Occipital lobe (tissue), 2 donors: ENCODE results near the gene KLK11. TPM values are rescaled to one million over a fixed set of nuclear protein-coding genes. Genes with fewer than 3 reads are reported as not detected.

Experiments used
- DNase-seq: peaks from one replicate; lab custom pipeline; 2025; lab: John Stamatoyannopoulos, UW
- total RNA-seq: library from RNA; depleted of rRNA; stranded (reverse); fragments of >200 nt; gene quantifications from one replicate; pipeline ENCODE4 v1.2.3, GENCODE V29; 2014

Gene KLK11
- total RNA-seq, 1 donor from 2014 or later = not detected

GRCh38 chr19:51029718-51030117 lies 3.3 kb upstream of the KLK11 start:
- no peak for DNase-seq

DNA sequence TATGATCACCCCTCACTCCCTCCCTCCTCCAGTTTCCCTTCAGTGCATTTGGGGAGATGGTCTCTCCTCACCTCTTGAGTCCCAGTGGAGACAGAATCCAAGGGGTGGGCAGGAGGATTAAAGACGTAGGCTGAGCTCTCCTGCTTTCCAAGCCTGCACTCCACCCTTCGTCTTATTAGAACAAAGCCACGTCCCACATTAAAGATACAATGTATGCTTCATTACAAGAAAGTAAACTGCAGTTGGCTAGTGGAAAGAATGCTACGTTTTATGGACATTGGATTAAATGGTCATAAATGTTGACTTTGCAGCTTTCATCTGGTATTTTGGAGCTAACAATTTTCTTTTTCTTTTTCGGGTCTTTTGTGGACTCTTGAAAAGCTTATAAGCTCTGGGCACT lies 1.5 kb upstream of the KLK11 start:
- DNase-seq = no peak

- no peak for DNase-seq
Measured at GRCh38 chr19:51027126-51027806, 850 bp upstream of the KLK11 start.

GRCh38 chr19:51025809-51026553 lies 435 bp downstream of the KLK11 start:
- no peak for DNase-seq

GRCh38 chr19:51025401-51025800 lies 1.0 kb downstream of the KLK11 start:
- DNase-seq = no peak

DNA sequence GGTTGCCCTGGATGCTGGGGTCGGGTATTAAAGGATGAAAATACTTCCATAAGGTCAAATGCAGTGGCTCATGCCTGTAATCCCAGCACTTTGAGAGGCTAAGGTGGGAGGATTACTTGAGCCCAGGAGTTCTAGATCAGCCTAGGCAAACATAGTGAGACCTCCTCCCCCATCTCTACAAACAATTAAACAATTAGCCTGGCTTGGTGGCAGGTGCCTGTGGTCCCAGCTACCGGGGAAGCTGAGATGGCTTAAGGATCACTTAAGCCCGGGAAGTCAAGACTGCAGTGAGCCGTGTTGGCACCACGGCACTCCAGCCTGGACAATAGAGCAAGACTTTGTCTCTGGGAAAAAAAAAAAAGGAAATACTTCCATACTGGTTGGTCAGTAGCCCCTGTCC lies 1.5 kb downstream of the KLK11 start:
- no peak for DNase-seq

- no peak for DNase-seq
Measured at GRCh38 chr19:51023946-51024345, 2.5 kb downstream of the KLK11 start.

DNA sequence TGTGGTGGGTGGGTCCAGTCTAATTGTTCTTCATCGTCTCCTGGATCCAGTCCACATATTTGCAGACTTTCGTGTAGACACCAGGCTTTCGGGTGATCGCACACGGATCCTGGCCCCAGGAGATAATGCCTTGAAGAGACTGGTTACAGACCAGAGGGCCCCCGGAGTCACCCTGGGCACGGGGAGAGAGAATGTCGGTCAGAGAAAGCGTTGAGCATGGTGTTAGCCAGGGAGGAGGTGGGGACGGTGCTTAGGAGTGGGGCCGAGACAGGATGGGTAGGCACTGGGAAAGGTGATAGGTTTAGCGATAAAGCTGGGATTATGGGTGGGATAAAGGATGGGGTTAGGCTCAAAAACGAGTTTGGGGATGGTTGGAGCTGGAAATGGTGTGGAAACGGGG lies 3.9 kb downstream of the KLK11 start:
- no peak for DNase-seq

GRCh38 chr19:51020988-51021651 lies 5.3 kb downstream of the KLK11 start:
- no peak for DNase-seq

GRCh38 chr19:51019544-51019925 lies 6.9 kb downstream of the KLK11 start, which contains the start of gene KLK10:
Gene KLK10 (minus strand): TSS chr19:51019709. CDS start chr19:51019130, 579 bp downstream.
- DNase-seq = no peak

- no peak for DNase-seq
Measured at GRCh38 chr19:51018745-51019543, 7.5 kb downstream of the KLK11 start.

- DNase-seq = peak; percentile 13
Measured at GRCh38 chr19:51016798-51017683, 9.4 kb downstream of the KLK11 start.

- DNase-seq = no peak
Measured at GRCh38 chr19:51015691-51016267, 10.6 kb downstream of the KLK11 start.

DNA sequence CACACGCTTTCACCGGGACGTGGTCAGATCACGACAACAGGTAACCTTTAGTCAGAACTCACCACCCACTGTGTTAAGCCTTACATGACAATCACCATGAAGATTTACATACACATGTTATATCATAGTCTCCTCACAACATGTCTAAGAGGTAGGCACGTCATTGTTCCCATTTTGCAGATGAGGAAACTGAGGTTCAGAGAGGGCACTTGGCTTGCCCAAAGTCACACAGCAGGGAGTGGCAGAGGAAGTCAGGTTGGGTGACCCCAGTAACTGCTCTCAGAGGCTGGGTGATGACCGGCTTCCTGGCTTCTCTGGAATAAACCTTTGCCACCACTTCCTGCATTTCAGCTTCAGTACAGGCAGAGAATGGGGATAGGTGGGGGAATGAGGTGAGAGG lies 12.2 kb downstream of the KLK11 start:
- DNase-seq = no peak

GRCh38 chr19:51012661-51013190 lies 13.7 kb downstream of the KLK11 start:
- no peak for DNase-seq

DNA sequence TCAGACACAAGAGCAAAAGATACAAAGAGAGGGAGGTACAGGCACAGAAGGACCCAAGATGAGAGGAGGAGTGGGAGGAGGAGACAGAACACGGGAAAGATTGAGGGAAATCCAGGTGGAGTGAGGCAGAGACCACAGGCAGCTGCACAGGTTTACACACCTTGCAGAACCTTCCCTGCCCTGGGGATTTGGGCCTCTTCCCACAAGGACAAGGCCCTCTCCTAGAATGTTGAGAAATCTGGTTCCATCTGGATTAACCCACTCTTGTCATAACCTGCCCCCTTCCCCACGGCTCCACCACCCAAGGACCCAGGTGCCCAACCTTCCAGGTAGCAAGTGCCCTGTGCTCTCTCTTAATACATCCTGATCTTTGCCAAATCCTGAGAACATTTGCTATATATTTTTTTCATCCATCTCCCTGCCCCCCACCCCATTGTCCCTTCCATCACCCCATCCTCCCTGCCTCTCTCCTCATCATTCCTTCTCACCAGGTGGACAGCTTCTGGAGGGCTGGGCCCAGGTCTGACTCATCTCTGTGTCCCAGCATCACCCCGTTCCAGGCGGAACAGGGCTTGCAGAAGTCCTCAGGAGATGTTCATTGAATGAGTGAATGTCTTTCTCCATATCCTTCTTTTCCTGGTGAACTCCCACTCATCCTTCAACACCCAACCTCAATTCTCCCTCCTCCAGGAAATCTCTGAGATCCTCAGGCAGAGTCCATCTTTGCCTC lies 16.2 kb downstream of the KLK11 start:
- no peak for DNase-seq

DNA sequence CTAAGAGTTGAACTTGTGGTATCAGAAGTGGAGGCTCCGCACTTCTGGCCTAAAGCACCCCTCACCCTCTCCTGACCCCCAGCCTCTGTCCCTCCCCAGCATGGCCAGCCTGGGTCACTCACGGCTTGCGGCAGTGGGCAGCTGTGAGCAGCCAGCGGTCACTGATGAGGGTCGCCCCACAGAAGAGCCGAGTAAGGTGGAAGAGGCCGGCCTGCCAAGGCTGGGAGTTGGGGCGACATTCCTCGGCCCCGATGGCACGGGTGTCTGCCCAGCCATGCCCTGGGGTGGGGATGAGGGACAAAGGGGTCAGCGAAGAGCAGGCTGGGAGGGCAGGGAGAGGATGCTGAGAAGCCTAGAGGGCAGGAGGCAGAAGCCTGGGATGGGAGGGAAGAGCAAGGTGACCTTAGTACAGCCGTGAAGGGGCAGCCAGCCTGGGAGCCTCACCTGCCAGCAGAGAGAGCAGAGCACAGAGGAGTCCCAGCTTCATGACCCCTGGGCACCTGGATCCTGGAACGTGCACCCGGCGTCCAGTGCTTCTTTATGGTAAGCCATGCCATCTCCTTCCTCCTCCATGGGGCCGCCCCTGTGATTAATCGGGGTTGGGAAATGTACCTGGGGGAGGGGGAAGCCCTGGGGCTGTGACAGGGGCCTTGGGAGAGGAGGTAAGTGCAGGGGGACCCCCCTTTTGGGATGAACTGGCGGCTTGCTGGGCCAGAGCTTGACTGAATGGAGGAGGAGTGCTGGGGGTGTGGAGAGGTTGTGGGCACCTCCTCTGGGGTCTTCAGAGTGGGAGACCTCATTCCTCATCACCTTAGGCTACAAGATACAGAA lies 17.1 kb downstream of the KLK11 start:
- DNase-seq = no peak

DNA sequence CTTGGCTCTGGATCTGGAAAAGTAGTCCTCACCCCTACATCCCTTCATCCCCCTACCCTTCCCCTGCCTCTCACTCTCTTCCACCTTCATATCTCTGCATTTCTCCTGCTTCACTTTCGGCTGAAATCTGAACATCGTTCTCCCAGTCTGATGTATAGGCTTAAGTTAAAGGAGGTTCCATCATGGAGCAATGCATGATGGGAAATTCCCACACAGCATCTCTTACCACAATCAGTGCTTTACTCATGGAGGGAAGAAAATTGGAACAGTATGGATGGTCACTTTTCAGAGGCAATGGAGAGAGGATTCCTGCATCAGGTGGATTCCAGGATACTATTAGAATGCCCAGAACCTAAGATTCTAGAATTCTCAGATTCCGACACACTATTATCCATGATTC lies 18.9 kb downstream of the KLK11 start:
- no peak for DNase-seq
